ENCODE data around the gene NRDE2.
A peak's percentile ranks its signal among the peaks of the same experiment; 100 is the strongest.
"Not testable (repeated sequence)": the region's sequence is repeated elsewhere in the genome, so short reads cannot be mapped to it uniquely, and the experiment has no call there.

NRDE2 gene

DNA sequence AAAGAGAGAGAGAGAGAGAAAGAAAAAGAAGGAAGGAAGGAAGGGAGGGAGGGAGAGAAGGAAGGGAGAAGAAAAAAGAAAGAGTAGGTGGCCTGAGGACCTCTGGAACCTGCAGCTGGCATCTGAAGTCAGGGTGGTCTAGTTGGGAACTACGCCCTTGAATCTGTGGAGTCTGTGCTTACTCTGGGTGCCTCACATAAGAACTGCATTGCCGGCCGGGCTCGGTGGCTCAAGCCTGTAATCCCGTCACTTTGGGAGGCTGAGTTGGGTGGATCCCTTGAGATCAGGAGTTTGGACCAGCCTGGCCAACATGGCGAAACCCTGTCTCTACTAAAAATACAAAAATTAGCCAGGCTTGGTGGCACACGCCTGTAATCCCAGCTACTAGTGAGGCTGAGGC, 10.0 kb upstream of the NRDE2 start:
- H3K36me3 ChIP-seq (replicated peaks; ENCODE audit: low read depth, low read length) = no peaks in the 10 kb centered on the region
- H3K9me3 ChIP-seq (ENCODE audit: insufficient read depth, low read length) = no peaks in the 10 kb centered on the region
- no peak overlapping the region for H3K9ac ChIP-seq (ENCODE audit: low read length)
- H3K27ac ChIP-seq (ENCODE audit: low read length) = no peak overlapping the region
- H4K20me1 ChIP-seq (ENCODE audit: insufficient read depth, low read length) = no peaks in the 10 kb centered on the region
- H3K4me3 ChIP-seq (ENCODE audit: low read length) = no peak overlapping the region
- no peak for TF ChIP-seq EZH2phosphoT487 (IDR thresholded peaks at IDR 0.05; ENCODE audit: low read depth)
- TF ChIP-seq, protein P1, sequence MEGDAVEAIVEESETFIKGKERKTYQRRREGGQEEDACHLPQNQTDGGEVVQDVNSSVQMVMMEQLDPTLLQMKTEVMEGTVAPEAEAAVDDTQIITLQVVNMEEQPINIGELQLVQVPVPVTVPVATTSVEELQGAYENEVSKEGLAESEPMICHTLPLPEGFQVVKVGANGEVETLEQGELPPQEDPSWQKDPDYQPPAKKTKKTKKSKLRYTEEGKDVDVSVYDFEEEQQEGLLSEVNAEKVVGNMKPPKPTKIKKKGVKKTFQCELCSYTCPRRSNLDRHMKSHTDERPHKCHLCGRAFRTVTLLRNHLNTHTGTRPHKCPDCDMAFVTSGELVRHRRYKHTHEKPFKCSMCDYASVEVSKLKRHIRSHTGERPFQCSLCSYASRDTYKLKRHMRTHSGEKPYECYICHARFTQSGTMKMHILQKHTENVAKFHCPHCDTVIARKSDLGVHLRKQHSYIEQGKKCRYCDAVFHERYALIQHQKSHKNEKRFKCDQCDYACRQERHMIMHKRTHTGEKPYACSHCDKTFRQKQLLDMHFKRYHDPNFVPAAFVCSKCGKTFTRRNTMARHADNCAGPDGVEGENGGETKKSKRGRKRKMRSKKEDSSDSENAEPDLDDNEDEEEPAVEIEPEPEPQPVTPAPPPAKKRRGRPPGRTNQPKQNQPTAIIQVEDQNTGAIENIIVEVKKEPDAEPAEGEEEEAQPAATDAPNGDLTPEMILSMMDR (IDR thresholded peaks at IDR 0.05; ENCODE audit: low read depth, low read length) = no peak
- no peak overlapping the region for H3K4me2 ChIP-seq (ENCODE audit: low read length)
- peaks cover 23% of the 10 kb centered on the region for H3K27me3 ChIP-seq (ENCODE audit: low read depth, low read length)
- H3K4me1 ChIP-seq (ENCODE audit: low read length) = no peaks in the 10 kb centered on the region
- no peak overlapping the region for H2AFZ ChIP-seq (ENCODE audit: low read depth, low read length)
- H3K79me2 ChIP-seq (ENCODE audit: low read length) = no peaks in the 10 kb centered on the region

- not testable (repeated sequence) for H4K20me1 ChIP-seq (ENCODE audit: insufficient read depth, low read length); H2AFZ ChIP-seq (ENCODE audit: low read depth, low read length); H3K9me3 ChIP-seq (ENCODE audit: insufficient read depth, low read length); H3K4me1 ChIP-seq (ENCODE audit: low read length); H3K36me3 ChIP-seq (replicated peaks; ENCODE audit: low read depth, low read length); H3K4me2 ChIP-seq (ENCODE audit: low read length); H3K79me2 ChIP-seq (ENCODE audit: low read length); H3K27ac ChIP-seq (ENCODE audit: low read length); H3K9ac ChIP-seq (ENCODE audit: low read length); H3K4me3 ChIP-seq (ENCODE audit: low read length)
- peaks cover 28% of the 10 kb centered on the region for H3K27me3 ChIP-seq (ENCODE audit: low read depth, low read length)
Measured at GRCh38 chr14:90341232-90341631, 9.5 kb upstream of the NRDE2 start.

DNA sequence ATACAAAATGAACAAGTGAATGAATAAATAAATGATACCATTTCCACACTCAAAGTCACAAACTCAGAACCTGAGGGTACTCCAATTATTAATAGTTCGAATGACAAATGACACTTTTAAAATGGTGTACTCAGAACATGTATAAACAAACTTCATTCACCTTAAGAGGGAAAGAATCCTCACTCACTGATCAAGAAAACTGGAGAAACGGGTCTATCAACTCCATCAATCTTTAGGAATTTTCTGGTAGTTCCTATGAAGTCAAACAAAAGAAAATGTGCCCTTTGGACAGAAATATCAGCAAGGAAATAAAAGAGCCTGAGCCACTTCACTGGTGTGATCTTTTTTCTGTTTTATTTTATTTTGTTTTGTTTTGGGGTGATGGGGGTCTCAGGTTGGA, 5.2 kb upstream of the NRDE2 start:
- Histone ChIP-seq H3K27me3 (ENCODE audit: low read depth, low read length) (peaks cover 32% of the 10 kb centered on the region), H2AFZ (ENCODE audit: low read depth, low read length) (no peak overlapping the region), H3K27ac (ENCODE audit: low read length) (no peak overlapping the region), H3K4me2 (ENCODE audit: low read length) (no peak overlapping the region), H3K79me2 (ENCODE audit: low read length) (no peaks in the 10 kb centered on the region), H3K9ac (ENCODE audit: low read length) (no peak overlapping the region), H3K4me3 (ENCODE audit: low read length) (no peak overlapping the region), H3K9me3 (ENCODE audit: insufficient read depth, low read length) (no peaks in the 10 kb centered on the region), H4K20me1 (ENCODE audit: insufficient read depth, low read length) (no peaks in the 10 kb centered on the region), H3K36me3 (replicated peaks; ENCODE audit: low read depth, low read length) (no peaks in the 10 kb centered on the region), H3K4me1 (ENCODE audit: low read length) (peaks cover 5% of the 10 kb centered on the region)
- TF ChIP-seq, protein P1 (IDR thresholded peaks at IDR 0.05; ENCODE audit: low read depth, low read length) = no peak
- TF ChIP-seq EZH2phosphoT487 (IDR thresholded peaks at IDR 0.05; ENCODE audit: low read depth) = no peak

GRCh38 chr14:90336401-90336800, 4.7 kb upstream of the NRDE2 start:
- no peak overlapping the region for H3K4me2 ChIP-seq (ENCODE audit: low read length)
- peaks cover 5% of the 10 kb centered on the region for H3K4me1 ChIP-seq (ENCODE audit: low read length)
- no peaks in the 10 kb centered on the region for H3K36me3 ChIP-seq (replicated peaks; ENCODE audit: low read depth, low read length)
- no peak overlapping the region for H3K27ac ChIP-seq (ENCODE audit: low read length)
- TF ChIP-seq, protein P1 (IDR thresholded peaks at IDR 0.05; ENCODE audit: low read depth, low read length) = no peak
- no peaks in the 10 kb centered on the region for H4K20me1 ChIP-seq (ENCODE audit: insufficient read depth, low read length)
- H3K79me2 ChIP-seq (ENCODE audit: low read length) = peaks cover 1% of the 10 kb centered on the region
- H3K9me3 ChIP-seq (ENCODE audit: insufficient read depth, low read length) = no peaks in the 10 kb centered on the region
- H3K4me3 ChIP-seq (ENCODE audit: low read length) = no peak overlapping the region
- H2AFZ ChIP-seq (ENCODE audit: low read depth, low read length) = no peak overlapping the region
- no peak overlapping the region for H3K9ac ChIP-seq (ENCODE audit: low read length)
- peaks cover 32% of the 10 kb centered on the region for H3K27me3 ChIP-seq (ENCODE audit: low read depth, low read length)

DNA sequence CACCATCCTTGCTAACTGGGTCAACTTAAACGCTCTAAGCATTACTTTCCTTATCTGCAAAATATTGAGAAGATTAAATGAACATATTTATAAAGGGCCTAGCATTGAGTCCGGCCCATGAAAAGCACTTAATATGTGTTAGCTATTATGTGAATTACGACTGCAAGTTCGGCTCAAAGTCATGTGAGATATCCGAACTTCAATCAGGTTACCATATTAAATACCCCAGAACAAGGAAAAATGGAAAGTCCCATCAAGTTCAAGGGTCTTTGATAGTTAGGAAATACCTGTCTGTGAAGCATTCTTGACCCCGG, 487 bp upstream of the NRDE2 start:
- Histone ChIP-seq H2AFZ (ENCODE audit: low read depth, low read length) (peak overlapping the region; percentile 86), H3K79me2 (ENCODE audit: low read length) (peaks cover 39% of the 10 kb centered on the region), H3K36me3 (replicated peaks; ENCODE audit: low read depth, low read length) (no peaks in the 10 kb centered on the region), H3K27me3 (ENCODE audit: low read depth, low read length) (peaks cover 30% of the 10 kb centered on the region), H3K4me2 (ENCODE audit: low read length) (peak overlapping the region; percentile 82), H3K27ac (ENCODE audit: low read length) (no peak overlapping the region), H3K4me1 (ENCODE audit: low read length) (peaks cover 13% of the 10 kb centered on the region), H3K4me3 (ENCODE audit: low read length) (peak overlapping the region; percentile 95), H3K9ac (ENCODE audit: low read length) (peak overlapping the region; percentile 56), H3K9me3 (ENCODE audit: insufficient read depth, low read length) (no peaks in the 10 kb centered on the region), H4K20me1 (ENCODE audit: insufficient read depth, low read length) (no peaks in the 10 kb centered on the region)
- TF ChIP-seq, protein P1 (IDR thresholded peaks at IDR 0.05; ENCODE audit: low read depth, low read length) = no peak
- no peak for TF ChIP-seq EZH2phosphoT487 (IDR thresholded peaks at IDR 0.05; ENCODE audit: low read depth)

Data from OCI-LY3 (cell line).